Ovary (tissue), 3 donors: Measurements from ENCODE around the gene SMOC2.

ENCODE experiments used
- EP300 ChIP-seq: sonication (generic); formaldehyde crosslinking; IDR thresholded peaks from one replicate; pipeline ENCODE4 v1.6.1; 2017; ENCODE audit warnings: antibody characterized with exemption
- POLR2A ChIP-seq: fragments of 450-650 bp; IDR thresholded peaks from one replicate; pipeline ENCODE4 v1.6.1; 2017; ENCODE audit warnings: antibody characterized with exemption, mild to moderate bottlenecking, moderate library complexity
- TF ChIP-seq, protein P1 (sequence below), 3 donors: fragments of 450-650 bp in 2 of 3; fragments of 200-600 bp in 1 of 3; IDR thresholded peaks; one replicate each; pipeline versions ENCODE4 v1.5.1 to v1.8.0; 2016 to 2022; ENCODE audit warnings: antibody characterized with exemption in 3 of 3, mild to moderate bottlenecking in 1 of 3
- donor health status: DM: no; HTN: no; CAD: no.

- TF ChIP-seq, protein P1, sequence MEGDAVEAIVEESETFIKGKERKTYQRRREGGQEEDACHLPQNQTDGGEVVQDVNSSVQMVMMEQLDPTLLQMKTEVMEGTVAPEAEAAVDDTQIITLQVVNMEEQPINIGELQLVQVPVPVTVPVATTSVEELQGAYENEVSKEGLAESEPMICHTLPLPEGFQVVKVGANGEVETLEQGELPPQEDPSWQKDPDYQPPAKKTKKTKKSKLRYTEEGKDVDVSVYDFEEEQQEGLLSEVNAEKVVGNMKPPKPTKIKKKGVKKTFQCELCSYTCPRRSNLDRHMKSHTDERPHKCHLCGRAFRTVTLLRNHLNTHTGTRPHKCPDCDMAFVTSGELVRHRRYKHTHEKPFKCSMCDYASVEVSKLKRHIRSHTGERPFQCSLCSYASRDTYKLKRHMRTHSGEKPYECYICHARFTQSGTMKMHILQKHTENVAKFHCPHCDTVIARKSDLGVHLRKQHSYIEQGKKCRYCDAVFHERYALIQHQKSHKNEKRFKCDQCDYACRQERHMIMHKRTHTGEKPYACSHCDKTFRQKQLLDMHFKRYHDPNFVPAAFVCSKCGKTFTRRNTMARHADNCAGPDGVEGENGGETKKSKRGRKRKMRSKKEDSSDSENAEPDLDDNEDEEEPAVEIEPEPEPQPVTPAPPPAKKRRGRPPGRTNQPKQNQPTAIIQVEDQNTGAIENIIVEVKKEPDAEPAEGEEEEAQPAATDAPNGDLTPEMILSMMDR (IDR thresholded peaks at IDR 0.05): no peak
- no peak for TF ChIP-seq POLR2A
- no peak for TF ChIP-seq EP300
Measured at GRCh38 chr6:168452685-168453377, 11.8 kb downstream of the SMOC2 start.
